Prostate gland (tissue), 2 donors: ENCODE measurements around the gene CHRNA4.

Experiments
- POLR2A ChIP-seq: fragments of 450-650 bp; IDR thresholded peaks from one replicate; pipeline ENCODE4 v1.6.1; 2016; ENCODE audit warnings: antibody characterized with exemption, mild to moderate bottlenecking
- POLR2AphosphoS5 ChIP-seq: sonication (generic); formaldehyde crosslinking; IDR thresholded peaks from one replicate; pipeline ENCODE4 v1.6.1; 2017; ENCODE audit warnings: antibody characterized with exemption
- TF ChIP-seq, protein P1 (sequence below), 4 experiments: fragments of 200-600 bp in 2 of 4; fragments of 450-650 bp in 2 of 4; sonication (generic) in 2 of 4; IDR thresholded peaks; 1 replicate in 3 of 4; 2 replicates in 1 of 4; pipeline ENCODE4 v1.5.1; 2016 to 2019; ENCODE audit warnings: antibody characterized with exemption in 4 of 4, mild to moderate bottlenecking in 2 of 4, moderate library complexity in 2 of 4

DNA sequence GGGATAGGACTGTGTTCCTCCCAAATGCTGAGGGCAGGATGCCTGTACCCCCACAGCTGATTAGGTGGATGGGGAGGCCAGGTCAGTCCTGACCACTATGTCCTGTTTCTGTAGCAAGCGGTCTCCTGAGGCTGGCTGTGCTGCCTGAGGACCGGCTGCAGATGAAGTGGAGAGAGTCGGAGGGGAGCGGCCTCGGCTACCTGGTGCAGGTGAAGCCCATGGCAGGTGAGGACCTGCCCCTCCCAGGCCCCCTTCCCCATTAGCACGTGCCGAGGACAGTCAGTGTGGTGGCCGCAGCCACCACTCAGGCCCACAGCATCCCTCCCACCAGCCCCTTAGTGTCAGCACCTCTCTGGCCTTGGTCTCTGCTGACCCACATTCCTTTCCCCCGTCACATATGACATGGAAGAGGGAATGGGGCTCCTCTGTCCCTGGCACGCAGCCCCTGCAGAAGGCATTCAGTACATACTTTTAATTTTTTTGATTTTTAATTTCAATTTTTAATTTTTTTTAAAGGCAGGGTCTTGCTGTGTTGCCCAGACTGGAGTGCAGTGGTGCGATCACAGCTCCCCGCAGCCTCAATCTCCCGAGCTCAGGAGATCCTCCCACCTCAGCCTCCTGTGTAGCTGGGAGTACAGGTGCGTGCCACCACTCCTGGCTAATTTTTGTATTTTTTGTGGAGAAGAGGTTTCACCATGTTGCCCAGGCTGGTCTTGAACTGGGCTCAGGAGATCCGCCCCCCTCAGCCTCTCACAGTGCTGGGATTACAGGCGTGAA, 63.2 kb downstream of the CHRNA4 start:
- TF ChIP-seq, protein P1, sequence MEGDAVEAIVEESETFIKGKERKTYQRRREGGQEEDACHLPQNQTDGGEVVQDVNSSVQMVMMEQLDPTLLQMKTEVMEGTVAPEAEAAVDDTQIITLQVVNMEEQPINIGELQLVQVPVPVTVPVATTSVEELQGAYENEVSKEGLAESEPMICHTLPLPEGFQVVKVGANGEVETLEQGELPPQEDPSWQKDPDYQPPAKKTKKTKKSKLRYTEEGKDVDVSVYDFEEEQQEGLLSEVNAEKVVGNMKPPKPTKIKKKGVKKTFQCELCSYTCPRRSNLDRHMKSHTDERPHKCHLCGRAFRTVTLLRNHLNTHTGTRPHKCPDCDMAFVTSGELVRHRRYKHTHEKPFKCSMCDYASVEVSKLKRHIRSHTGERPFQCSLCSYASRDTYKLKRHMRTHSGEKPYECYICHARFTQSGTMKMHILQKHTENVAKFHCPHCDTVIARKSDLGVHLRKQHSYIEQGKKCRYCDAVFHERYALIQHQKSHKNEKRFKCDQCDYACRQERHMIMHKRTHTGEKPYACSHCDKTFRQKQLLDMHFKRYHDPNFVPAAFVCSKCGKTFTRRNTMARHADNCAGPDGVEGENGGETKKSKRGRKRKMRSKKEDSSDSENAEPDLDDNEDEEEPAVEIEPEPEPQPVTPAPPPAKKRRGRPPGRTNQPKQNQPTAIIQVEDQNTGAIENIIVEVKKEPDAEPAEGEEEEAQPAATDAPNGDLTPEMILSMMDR (IDR thresholded peaks at IDR 0.05) = no peak
- TF ChIP-seq POLR2A (no peak), POLR2AphosphoS5 (no peak)
